GM18507 (cell line): ENCODE results near the gene DDX10.
"Not testable (repeated sequence)": the region's sequence is repeated elsewhere in the genome, so short reads cannot be mapped to it uniquely, and the experiment has no call there.

Experiments
- DNase-seq: peaks from one replicate; pipeline ENCODE4 v3.0.0; 2011; ENCODE audit warnings: low read depth; ENCODE audit not compliant: insufficient read length; ENCODE audit errors: extremely low spot score
- FAIRE-seq: peaks from 2 replicates; lab custom pipeline; 2011; peaks lifted over from hg19 to GRCh38; lab: Jason Lieb, UNC

Gene DDX10

DNA sequence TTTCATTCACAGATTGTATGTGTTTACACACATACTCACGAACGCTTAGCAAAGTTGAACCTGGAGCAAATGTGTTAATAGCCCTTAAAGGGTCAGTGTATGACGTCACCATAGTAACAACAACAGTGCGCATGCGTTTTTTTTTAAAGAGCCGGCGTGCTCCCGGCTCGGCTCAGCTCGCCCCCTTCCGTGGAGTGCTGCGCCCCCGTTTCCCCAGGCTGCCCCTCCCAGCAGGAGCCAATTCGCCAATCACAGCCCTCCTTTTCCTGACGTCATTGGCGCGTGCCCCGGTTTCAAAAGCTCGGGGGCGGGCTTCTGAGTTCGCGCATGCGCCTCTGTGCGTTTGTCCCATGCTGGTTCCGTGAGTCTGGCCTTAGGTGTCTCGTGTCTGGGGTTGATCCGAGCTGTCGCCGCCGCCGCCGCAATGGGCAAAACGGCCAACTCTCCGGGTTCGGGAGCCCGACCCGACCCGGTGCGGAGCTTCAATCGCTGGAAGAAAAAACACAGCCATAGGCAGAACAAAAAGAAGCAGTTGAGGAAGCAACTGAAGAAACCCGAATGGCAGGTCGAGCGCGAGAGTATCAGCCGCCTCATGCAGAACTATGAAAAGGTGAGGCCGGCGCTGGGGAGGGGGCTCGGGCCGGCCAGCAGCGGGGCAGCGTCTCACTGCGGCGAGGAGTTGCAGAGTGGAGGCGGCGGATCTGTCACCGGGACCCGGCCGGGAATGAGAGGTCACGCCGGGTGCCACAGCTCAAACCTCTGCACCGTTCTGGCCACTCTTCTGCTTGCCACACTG is at the start of gene DDX10:
Gene DDX10 (plus strand): TSS at position 340 of the 796 bp plus-strand sequence. CDS start 85 bp downstream, at position 425.
- FAIRE-seq (peak; percentile 97), DNase-seq (peak; percentile 87)

DNA sequence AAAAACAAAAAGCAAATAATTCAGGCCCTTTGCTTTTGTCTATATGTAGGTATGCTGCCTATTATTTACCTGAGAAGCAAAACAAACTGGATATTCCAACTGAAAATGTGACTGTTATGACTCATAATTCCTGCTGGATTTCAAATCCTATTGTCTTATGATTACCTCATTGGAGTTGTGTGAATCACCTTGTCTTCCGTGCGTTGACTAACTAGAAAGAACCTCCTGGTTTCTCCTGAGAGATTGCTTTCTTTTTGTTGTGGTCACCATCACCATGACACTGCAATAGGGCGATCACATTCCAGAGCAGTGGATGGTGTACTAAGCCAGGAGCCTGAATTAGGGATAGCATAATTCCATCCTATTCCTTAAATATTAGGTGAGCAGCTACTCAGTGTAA is 48.3 kb upstream of the DDX10 start:
- DNase-seq (no peak), FAIRE-seq (no peak)

DNA sequence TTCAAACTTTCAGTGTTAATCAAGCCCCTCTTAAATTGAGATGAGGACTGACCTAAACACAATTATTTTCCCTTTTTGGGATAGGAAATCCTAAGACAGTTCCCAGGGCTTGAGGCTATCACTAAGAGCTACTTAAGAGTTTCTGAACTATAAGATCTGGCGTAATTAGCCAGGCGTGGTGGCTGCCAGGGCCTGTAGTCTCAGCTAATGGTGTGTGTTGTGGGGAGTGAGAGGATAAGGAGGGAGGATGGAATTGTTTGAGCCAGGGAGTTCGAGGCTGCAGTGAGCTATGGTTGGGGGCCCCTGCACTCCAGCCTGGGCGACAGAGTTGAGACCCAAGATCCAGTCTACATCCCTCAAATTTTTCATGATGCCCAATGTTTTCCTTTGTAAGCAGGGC is 47.8 kb upstream of the DDX10 start:
- no peak for FAIRE-seq
- DNase-seq: no peak

DNA sequence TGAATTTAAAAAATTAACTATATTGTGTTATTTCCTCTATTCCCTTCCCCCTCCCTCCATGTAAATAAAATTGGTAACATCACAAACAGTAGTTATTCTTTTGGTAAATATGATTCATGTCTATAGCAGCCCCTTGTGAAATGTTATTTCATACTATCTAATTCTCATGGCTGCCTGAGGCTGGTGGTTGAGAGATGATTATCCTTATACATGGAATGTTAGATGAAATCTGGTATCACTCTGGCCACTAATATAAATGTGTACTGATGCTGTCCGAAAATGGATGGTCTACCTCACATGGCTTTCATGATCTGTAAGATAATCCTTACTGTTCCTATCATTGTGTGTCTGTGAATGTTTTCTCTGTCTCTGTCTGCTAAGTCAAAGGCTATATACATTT is 46.3 kb upstream of the DDX10 start:
- FAIRE-seq (no peak), DNase-seq (no peak)

DNA sequence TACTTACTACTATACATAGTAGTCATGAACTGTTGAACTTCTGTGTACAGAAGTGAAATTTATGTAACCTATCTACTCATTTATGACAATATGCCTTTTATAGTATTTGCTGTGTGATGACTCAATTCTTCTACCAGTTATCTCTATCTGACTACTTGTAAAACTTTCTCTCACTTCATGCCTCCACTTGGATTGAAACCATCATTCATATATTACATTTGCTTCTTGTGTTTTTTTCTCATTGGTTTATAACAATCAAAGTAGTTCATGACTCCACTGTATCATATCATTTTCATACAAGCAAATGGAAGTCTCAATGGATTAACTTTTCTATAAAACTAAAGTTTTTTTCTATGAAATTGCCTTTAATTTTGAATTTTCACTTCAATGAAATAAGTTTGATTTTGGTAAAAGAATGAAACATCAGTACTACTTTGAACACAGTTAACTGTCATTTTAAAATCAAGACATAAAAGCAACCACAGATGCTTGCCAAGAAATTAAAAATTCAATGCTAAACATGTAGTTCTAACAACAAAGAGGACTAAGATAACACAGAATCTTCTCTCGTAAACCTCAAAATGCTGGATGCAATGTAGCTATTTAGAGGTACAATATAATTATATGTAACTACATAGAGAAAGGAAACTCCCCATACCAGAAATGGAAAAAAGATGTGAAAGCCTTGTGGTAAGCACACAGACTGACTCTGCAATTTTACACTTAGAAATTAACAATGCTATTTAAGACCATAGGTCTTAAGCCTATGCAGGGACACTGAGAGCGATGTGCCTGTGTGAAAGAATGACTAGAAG is 43.7 kb upstream of the DDX10 start:
- FAIRE-seq (peak; percentile 90), DNase-seq (peak; percentile 20)

DNA sequence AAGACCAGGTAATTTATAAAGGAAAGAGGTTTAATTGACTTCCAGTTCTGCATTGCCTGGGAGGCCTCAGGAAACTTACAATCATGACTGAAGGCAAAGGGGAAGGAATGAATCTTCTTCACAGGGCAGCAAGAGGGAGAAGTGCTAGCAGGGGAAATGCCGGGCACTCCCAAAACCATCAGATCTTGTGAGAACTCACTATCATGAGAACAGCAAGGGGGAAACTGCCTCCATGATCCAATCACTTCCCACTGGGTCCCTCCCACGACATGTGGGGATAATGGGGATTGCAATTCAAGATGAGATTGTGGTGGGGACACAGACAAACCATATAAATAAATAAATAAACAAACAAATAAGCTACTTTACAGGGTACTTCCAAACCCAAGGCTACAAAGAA is 42.5 kb upstream of the DDX10 start:
- DNase-seq (no peak), FAIRE-seq (peak; percentile 62)

DNA sequence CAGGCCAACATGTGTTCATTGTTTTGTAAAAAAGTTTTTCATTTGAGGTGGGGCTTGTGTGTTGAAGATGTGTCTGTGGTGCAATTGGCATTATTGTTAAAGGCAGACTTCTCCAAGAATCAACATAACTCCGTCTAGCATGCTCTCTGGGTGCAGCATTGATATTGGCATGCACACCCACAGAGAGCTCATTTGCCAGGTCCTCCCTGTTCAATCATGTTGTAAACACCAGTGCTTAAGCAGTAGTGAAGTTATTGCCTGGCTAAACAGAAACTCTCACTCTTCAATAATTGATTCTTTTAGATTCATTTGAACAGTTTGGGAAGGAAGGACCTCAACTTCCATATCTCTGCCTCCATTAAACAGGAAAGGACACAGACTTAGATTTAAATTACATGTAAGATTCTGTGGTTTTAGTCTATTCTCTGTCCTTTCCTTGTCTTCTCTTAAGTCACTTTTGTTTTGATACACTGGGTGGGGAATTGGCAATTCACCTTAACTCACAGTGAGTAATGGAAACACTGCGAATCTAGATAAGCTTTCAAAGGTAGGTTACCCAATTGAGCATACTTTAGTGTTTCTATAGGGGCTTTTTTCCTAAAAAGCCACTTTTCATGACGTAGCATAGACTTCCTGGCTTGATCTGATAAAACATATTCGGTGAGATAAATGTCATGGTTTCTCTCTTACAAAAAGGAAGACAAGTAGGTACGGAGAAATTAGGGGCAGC is 40.5 kb upstream of the DDX10 start:
- FAIRE-seq: no peak

DNA sequence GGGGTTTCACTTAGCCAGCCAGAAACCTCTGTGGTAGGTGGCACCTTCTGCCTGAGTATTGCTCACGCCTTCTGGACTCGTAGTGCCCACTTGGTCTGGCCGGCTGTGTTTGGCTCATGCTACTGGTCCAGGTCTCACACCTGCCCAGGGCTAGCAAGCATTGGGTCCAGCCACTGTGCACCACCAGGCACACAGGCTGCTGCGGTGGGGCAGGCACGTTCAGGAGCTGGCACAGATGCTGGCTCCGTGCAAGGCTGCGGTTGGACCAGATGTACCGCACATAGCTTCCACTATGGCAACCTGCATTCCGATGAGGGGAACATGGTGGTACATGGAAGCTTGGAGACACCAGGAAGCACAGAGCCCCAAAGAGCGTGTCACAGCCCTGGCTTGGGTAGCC is 36.5 kb upstream of the DDX10 start:
- no peak for DNase-seq
- no peak for FAIRE-seq

More for the DNA sequence above, 40.5 kb upstream of the DDX10 start:
- DNase-seq: no peak

DNA sequence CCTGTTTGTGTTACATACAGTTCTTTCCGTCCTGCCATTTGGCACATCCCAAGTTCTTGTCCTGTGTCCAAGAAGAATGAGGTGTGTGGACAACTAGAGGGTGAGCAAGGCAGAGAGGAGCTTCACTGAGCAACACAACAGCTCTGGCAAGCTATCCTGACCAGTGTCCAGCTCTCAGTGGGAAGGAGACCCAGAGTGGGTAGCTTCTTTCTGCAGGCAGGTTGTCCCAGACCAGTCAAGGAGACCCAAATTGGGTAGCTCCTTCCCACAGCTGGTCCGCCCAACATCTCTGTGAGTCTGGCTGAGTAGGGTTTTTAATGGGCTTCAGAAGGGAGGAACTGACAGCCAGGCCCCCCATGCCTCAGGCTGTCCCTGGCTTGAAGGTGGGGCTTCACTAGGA is 36.1 kb upstream of the DDX10 start:
- FAIRE-seq (no peak), DNase-seq (no peak)

DNA sequence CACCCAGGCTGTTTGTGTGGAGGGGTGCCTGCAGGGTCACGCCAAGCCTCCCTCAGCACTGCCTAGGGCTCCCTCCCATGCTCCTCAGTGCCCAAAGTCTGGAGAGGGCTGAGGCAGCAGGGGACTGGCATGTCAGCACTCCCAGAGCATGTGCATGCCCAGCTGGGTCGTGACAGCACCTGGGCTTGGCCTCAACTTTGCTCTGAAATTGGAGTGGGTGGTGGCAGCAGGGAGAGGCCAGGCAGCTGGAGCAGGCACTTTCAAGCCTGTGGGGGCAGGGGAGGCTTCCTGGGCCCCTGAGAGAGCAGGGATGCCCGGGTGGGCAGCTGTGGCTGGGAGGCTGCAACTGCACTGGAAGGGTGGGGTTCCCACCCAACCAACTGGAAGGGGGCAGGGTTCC is 35.6 kb upstream of the DDX10 start:
- FAIRE-seq (no peak), DNase-seq (no peak)

DNA sequence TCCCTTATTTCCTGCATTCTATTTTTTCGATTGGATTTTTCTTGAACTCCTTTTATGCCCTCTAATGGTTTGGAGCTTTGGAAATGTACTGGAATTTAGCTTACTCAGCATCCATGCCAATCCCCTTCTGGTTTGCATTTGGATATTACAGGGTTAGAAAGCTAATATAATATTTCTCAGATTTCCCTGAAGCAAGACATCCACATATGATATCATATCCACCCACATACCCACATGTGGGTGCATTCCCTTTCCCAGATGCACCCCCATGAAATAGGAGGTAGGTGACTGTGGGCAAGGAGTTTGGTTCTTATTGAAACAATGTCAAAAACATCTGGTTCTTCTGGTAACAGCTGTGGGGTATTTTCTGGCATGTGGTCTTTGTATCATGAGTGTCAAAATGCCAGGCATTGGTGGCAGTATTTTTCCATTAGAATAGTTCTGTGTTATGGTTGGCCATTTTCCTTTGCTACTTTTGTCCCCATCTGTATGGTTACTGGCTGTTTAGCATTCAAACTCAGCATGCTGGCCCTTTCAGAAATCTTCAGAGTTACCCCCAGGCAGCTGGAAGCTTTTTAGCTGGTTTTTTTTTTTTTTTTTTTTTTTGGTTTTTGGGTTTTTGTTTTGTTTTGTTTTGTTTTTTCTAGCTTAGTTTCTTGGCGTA is 32.7 kb upstream of the DDX10 start:
- no peak for FAIRE-seq
- no peak for DNase-seq

DNA sequence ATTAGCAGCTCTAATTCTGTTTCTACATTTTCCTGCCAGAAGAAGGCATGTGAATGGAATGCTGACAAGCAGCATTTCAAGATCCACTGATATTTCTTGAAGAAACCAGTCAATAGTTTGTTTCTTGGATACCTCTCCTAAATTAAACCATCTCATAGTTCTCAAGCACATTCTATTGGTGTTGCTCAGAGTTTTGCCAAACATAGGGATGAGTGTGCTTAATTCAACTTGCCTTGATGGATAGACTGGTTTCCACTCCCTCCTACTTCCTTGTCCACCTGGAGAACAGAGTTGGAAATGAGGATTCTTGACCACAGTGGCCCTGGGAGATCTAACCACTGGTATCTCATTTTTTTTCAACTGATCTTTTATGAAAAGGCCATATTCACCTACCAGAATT is 29.8 kb upstream of the DDX10 start:
- FAIRE-seq (no peak), DNase-seq (no peak)

DNA sequence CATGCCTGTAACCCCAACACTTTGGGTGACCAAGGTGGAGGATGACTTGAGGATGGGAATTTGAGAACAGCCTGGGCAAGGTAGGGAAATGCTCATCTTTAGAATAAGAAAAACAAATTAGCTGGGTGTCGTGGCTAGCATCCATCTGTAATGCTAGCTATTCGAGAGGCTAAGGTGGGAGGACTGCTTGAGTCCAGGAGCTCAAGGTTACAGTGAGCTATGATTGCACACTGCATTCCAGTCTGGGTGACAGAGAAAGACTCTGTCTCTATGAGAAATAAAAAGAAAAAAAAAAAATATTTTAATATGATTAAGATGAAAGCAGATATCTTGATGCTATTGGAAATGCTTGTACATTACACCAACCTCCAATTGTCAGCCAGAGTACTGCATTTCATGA is 28.6 kb upstream of the DDX10 start:
- DNase-seq (no peak), FAIRE-seq (no peak)

DNA sequence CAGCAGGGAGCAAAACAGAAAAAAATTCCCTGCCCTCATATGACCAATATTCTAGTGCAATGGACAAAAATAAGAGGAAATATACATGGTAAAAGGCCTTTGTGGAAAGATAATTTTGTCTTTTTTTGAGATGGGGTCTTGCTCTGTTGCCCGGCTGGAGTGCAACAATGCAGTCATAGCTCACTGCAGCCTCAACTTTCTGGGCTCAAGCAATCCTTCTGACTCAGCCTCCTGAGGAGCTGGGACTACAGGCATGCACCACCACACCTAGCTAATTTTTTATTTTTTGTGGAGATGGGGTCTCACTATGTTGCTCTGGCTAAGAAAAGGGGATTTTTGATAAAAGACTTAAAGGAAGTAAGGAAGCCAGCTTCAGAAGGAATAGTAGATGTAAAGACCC is 25.7 kb upstream of the DDX10 start:
- FAIRE-seq (no peak), DNase-seq (no peak)

DNA sequence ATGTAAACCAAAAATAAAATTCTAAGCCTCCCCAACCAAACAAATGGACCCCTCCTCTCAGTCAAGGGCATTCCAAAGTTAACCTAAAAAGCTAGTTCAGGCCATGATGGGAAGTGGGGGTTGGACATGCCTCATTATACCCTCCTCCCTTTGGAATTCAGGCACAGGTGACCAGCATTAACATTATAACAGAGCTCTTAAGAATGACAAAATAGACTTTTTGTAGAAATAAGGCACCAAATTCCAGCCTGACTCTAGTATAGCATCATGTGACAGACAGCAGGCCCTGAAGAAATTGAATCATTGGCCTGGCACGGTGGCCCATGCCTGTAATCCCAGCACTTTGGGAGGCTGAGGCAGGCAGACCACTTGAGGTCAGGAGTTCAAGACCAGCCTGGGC is 23.1 kb upstream of the DDX10 start:
- not testable (repeated sequence) for DNase-seq, FAIRE-seq

DNA sequence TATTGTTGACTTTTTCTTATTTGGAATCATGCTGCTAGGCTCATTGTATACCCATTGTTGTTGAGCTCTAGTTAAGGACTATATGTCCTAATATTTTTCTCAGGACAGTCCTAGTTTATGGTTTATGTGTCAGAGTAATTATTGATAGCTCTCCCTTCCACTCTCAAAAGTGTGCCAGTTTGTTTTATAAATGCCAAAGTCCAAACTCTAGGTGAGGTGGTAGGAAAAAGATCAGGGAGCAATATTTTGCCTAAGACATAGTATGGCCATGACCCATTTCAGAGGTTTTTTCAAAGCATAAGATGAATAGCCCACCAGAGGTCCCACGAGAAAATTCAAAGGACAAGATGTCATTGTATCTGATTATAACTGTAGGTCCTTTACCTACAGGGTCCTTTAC is 20.9 kb upstream of the DDX10 start:
- FAIRE-seq: no peak

DNA sequence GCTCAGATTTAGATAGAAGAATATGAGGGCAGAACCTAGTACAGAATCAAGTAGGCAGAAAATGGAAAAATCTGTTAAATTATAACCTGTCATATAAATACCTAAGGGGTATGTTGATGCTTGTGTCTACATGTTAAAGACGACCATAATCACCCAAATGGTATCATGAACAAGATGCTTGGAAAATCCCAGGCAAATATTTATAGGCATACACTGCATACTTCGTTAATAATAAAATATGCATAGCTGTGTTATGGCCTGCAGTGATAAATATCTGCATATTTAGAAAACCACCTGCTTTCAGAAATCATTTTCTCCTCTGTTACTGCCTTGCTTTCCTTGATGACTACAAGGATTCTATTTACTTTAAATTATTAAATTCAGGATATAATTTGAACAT is 18.9 kb upstream of the DDX10 start:
- DNase-seq (no peak), FAIRE-seq (no peak)

More for the DNA sequence above, 20.9 kb upstream of the DDX10 start:
- DNase-seq: no peak

DNA sequence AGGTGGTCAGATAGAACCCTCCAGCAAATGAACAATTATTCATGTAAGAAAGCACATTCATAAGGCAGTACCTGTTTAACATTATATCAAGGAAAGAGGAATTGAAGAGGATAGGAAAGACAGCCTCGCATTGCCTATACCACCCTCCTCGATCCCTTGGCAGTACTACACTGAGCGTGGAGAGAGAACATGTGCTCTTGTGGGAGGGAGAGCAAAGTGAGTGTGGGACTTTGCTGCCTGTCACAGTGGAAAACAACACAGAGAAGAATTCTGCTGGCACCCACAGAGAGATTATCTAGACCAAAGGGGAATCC is 17.5 kb upstream of the DDX10 start:
- no peak for FAIRE-seq
- DNase-seq: no peak

DNA sequence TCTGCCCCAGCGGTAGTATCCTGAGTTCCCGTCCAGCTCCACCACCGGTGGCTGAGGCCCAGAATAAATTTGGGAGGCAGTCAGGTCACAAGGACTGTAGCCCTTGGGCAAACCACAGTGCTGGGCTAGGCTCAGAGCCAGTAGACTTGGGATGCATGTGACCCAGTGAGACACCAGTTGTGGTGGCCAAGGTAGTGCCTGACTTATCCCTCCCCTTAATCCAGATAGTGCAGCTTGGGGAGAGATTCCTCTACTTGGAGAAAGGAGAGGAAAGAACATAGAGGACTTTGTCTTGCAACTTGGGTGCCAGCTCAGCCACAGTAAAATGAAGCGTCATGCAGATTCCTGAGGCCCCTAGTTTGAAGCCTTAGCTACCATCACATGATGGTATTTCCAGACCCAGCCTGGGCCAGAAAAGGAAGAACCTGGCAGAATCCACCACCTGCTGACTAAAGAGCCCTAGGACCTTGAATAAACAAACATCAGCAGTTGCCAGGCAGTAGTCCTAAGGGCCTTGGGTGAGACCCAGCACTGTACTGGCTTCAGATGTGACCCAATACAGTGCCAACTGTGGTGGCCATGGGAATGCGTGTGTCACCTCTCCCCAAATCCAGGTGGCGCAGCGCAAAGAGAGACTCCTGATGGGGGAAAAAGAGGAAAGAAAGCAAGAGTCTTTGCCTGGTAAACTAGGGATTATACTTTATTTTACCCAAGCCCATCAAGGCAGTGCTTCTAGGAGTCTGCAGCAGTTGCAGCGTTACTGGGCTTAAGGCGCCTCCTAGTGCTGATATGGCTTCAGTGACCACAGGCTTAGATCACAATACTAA is 17.0 kb upstream of the DDX10 start:
- FAIRE-seq (peak; percentile 94), DNase-seq (peak; percentile 22)
